ENCODE data around the gene SLC7A8. TPM values are rescaled to one million over a fixed set of nuclear protein-coding genes. Genes with fewer than 3 reads are reported as not detected.

The SLC7A8 gene
- total and polyA plus RNA-seq, 11 donors: 7.3 to 34.1 (median 14.2) TPM

DNA sequence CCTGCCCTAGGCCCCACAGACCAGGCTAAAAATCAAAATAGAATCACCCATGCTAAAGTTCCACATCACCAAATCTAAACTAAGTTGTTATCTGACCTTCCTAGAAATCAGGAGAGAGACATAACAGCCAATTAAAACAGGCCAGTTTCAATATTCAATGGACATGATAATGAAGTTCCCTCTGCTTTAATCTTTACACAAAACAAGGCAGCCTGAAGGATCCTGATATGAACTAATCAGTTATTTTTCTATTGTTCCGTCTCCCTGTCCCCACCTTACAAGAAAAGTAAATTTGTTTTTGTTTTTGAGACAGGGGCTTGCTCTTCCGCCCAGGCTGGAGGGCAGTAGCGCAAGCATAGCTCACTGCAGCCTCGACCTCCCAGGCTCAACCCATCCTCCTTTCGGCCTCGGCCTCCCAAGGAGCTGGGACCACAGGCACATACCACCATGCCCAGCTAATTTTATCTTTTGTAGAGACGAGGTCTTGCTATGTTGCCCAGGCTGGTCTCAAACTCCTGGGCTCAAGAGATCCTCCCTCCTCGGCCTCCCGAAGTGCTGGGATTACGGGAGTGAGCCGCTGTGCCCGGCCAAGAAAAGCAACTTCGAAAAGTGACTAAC is 59.0 kb downstream of the SLC7A8 start:
- Histone ChIP-seq H3K4me1 (peaks cover 0 to 25% (median 8%) of the 10 kb centered on the region in 12 donors), H3K36me3 (peaks cover 0 to 25% (median 5%) of the 10 kb centered on the region in 9 donors), H3K4me3 (no peak overlapping the region), H3K27me3 (no peaks in the 10 kb centered on the region), H3K27ac (peak overlapping the region in 1 of 12 donors; percentile 64), H3K9me3 (no peaks in the 10 kb centered on the region)
- no peak for ATAC-seq
- intact Hi-C loops (cut with DNase I): loop anchor here in 5 of 10 donors (5.0 to 10.0 kb wide), 5 partner anchors 33 to 250 kb away; partner anchors contain the start of genes CMTM5 (in 1 of the 5), IL25 (in 1 of the 5) and PPP1R3E (in 1 of the 5)
- no peak for DNase-seq
- WGBS, 4 donors: 88 to 92% (median 89%) methylated on average over 13 of the region's 13 CpGs
- TF ChIP-seq, protein P1, sequence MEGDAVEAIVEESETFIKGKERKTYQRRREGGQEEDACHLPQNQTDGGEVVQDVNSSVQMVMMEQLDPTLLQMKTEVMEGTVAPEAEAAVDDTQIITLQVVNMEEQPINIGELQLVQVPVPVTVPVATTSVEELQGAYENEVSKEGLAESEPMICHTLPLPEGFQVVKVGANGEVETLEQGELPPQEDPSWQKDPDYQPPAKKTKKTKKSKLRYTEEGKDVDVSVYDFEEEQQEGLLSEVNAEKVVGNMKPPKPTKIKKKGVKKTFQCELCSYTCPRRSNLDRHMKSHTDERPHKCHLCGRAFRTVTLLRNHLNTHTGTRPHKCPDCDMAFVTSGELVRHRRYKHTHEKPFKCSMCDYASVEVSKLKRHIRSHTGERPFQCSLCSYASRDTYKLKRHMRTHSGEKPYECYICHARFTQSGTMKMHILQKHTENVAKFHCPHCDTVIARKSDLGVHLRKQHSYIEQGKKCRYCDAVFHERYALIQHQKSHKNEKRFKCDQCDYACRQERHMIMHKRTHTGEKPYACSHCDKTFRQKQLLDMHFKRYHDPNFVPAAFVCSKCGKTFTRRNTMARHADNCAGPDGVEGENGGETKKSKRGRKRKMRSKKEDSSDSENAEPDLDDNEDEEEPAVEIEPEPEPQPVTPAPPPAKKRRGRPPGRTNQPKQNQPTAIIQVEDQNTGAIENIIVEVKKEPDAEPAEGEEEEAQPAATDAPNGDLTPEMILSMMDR (IDR thresholded peaks at IDR 0.05): no peak
- no peak for TF ChIP-seq POLR2A (IDR thresholded peaks at IDR 0.05)

DNA sequence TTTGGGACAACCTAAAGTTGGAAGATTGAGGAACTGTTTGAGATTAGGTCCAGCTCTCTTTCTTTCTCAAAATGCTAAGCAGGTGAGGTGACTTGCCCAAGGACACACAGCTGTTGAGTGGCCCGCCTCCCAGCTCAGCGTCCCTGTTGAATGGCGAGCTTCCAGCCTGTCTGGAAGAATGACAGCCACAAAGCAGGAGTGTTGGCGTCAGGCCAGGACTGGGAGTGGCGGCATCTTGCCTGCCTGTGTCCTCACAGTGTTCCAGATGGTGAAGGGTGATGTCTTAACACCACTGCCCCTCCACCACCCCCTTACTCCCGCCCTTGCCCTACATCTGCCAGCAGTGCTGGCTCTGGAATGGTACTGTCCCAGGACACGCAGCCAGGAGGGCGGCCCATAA is 60.0 kb downstream of the SLC7A8 start:
- no peak overlapping the region for H3K4me3 ChIP-seq
- no peaks in the 10 kb centered on the region for H3K27me3 ChIP-seq
- peak overlapping the region in 3 of 12 donors; percentile 39 to 48 (median 39) for H3K27ac ChIP-seq
- no peaks in the 10 kb centered on the region for H3K9me3 ChIP-seq
- ATAC-seq (peak; percentile 68 to 82 (median 78)), DNase-seq (peak; percentile 64 to 90 (median 88))
- WGBS, 4 donors: 26 to 30% (median 27%) methylated on average over 6 to 8 of the region's 8 CpGs
- H3K36me3 ChIP-seq: peaks cover 0 to 16% (median 0%) of the 10 kb centered on the region in 9 donors
- H3K4me1 ChIP-seq: peaks cover 0 to 31% (median 8%) of the 10 kb centered on the region in 12 donors
- intact Hi-C loops (cut with DNase I): loop anchor here in 6 of 10 donors (2.0 to 10.0 kb wide), 6 partner anchors 31 to 251 kb away; partner anchors contain the start of genes CMTM5 (in 1 of the 6), IL25 (in 1 of the 6) and PPP1R3E (in 1 of the 6)
- TF ChIP-seq, protein P1 (IDR thresholded peaks at IDR 0.05): no peak
- no peak for TF ChIP-seq POLR2A (IDR thresholded peaks at IDR 0.05)

DNA sequence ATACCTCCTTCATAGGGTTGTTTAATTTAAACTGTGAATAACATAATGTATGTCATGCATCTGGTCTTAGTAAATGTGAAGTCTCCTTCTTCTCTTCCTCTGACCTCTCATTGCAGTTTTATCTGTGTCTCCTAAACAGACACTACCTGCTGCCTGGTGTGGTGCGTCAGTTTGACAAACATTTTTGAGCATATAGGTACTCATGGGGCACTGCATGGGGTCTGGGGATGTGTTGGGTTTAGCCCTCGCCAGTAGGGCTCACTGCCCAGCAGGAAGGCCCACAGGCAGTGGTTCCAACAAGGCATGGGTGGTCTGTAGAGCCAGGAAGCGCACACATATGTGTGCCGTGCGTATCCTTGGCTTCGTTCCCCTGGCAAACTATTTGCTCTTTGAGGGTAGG is 61.4 kb downstream of the SLC7A8 start:
- ATAC-seq (no peak), DNase-seq (no peak)
- Histone ChIP-seq H3K4me1 (peaks cover 0 to 31% (median 8%) of the 10 kb centered on the region in 12 donors), H3K27me3 (no peaks in the 10 kb centered on the region), H3K9me3 (no peaks in the 10 kb centered on the region), H3K36me3 (peaks cover 0 to 3% (median 0%) of the 10 kb centered on the region in 9 donors), H3K27ac (peak overlapping the region in 5 of 12 donors; percentile 10 to 46 (median 20)), H3K4me3 (no peak overlapping the region)
- intact Hi-C loops (cut with DNase I): loop anchor here in 6 of 10 donors (2.0 to 10.0 kb wide), 6 partner anchors 33 to 253 kb away; partner anchors contain the start of genes CMTM5 (in 1 of the 6), IL25 (in 1 of the 6) and PPP1R3E (in 1 of the 6)
- 79 to 94% (median 91%) methylated on average over 6 of the region's 6 CpGs for WGBS, 4 donors
- no peak for TF ChIP-seq POLR2A (IDR thresholded peaks at IDR 0.05)
- TF ChIP-seq, protein P1 (IDR thresholded peaks at IDR 0.05): no peak

DNA sequence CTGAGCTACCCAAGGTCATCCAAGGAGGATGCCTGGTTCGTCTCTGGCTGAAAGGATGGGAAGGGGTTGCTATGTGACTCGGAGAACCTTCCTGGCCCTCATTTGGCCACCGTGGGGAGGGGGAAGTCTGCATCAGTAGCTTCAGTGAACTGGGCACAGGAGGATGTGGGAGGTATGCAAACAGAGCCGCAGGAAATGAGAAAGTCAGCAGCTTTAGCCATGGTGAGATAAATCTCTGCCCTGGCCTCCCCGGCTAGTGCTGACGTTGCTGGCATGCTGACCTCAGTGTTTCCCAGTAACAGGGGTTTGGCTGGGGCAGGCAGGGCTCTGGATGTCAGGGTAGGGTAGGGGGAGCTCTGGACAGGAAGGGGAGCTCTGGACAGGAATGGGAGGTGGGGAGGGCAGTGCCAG is 62.1 kb downstream of the SLC7A8 start:
- Histone ChIP-seq H3K4me3 (no peak overlapping the region), H3K4me1 (peaks cover 0 to 31% (median 8%) of the 10 kb centered on the region in 12 donors), H3K27ac (peak overlapping the region in 7 of 12 donors; percentile 10 to 46 (median 15)), H3K9me3 (no peaks in the 10 kb centered on the region), H3K27me3 (no peaks in the 10 kb centered on the region), H3K36me3 (no peaks in the 10 kb centered on the region)
- WGBS, 4 donors: 33 to 42% (median 36%) methylated on average over 4 to 6 of the region's 6 CpGs
- TF ChIP-seq POLR2A (IDR thresholded peaks at IDR 0.05): no peak
- ATAC-seq: peak; percentile 37 to 66 (median 47)
- intact Hi-C loops (cut with DNase I): loop anchor here in 9 of 10 donors (1.0 to 10.0 kb wide), 11 partner anchors 36 to 253 kb away; partner anchors contain the start of genes SLC7A8 (in 2 of the 9), CMTM5 (in 1 of the 9), IL25 (in 1 of the 9) and PPP1R3E (in 1 of the 9)
- DNase-seq: peak in 3 of 5 donors; percentile 43 to 69 (median 50)

Measured in heart left ventricle (tissue), 16 donors.